Natural killer cell (primary cell): ENCODE measurements around the gene STX4. TPM values are rescaled to one million over a fixed set of nuclear protein-coding genes. Genes with fewer than 3 reads are reported as not detected.

Source experiments
- ATAC-seq, 3 donors: fragments of 150-1000 bp in 2 of 3; fragments of 200-7000 bp in 1 of 3; cut with Tn5 transposase; 1 replicate in 1 of 3; 2 replicates in 2 of 3; pipeline ENCODE4 v1.10.0; 2021; ENCODE audit warnings: mild to moderate bottlenecking in 2 of 3, moderate library complexity in 2 of 3
- DNase-seq, 2 donors: peaks; one replicate each; pipeline versions ENCODE4 v3.0.0 to v3.0.0-alpha.2; 2013 to 2021; ENCODE audit warnings: mixed read lengths in 1 of 2
- H3K27ac ChIP-seq: one replicate; pipeline ENCODE4 v1.5.1; 2013; ENCODE audit warnings: mild to moderate bottlenecking, low read length
- H3K27me3 ChIP-seq: one replicate; pipeline ENCODE4 v1.6.1; 2013; ENCODE audit warnings: low read length; ENCODE audit not compliant: control insufficient read depth, insufficient read depth
- H3K36me3 ChIP-seq: one replicate; pipeline ENCODE4 v1.6.1; 2013; ENCODE audit warnings: low read length; ENCODE audit not compliant: control insufficient read depth, insufficient read depth
- H3K4me1 ChIP-seq: one replicate; pipeline ENCODE4 v1.6.1; 2013; ENCODE audit warnings: low read length; ENCODE audit not compliant: control insufficient read depth, insufficient read depth
- H3K4me3 ChIP-seq: one replicate; pipeline ENCODE4 v1.5.1; 2013; ENCODE audit warnings: low read length
- H3K9me3 ChIP-seq: one replicate; pipeline ENCODE4 v1.6.1; 2013; ENCODE audit warnings: low read length; ENCODE audit not compliant: control insufficient read depth, insufficient read depth
- H3K27ac Mint-ChIP-seq, 2 donors: one replicate each; pipeline ENCODE4 v1.8.0; 2022; ENCODE audit warnings: mild to moderate bottlenecking in 2 of 2, mixed read lengths in 2 of 2, moderate library complexity in 1 of 2
- H3K27me3 Mint-ChIP-seq, 2 donors: one replicate each; pipeline ENCODE4 v1.8.0; 2022; ENCODE audit warnings: low read depth in 2 of 2, mixed read lengths in 2 of 2
- H3K36me3 Mint-ChIP-seq: one replicate; pipeline ENCODE4 v1.8.0; 2022; ENCODE audit warnings: mixed read lengths
- H3K4me1 Mint-ChIP-seq, 2 donors: one replicate each; pipeline ENCODE4 v1.8.0; 2022; ENCODE audit warnings: mixed read lengths in 2 of 2
- H3K4me3 Mint-ChIP-seq: one replicate; pipeline ENCODE4 v1.8.0; 2022; ENCODE audit warnings: mild to moderate bottlenecking, moderate library complexity, mixed read lengths
- H3K9me3 Mint-ChIP-seq, 2 donors: one replicate each; pipeline ENCODE4 v1.8.0; 2022; ENCODE audit warnings: mixed read lengths in 2 of 2
- WGBS: methylation state at CpG from one replicate; pipeline ENCODE4 v1.1.7; 2013; ENCODE audit warnings: missing lambda C conversion rate; ENCODE audit not compliant: insufficient coverage; 5-methylcytosine and 5-hydroxymethylcytosine counted together
- intact Hi-C: fragments of 100-400 bp; cut with micrococcal nuclease; formaldehyde crosslinking; loops from one replicate; pipeline ENCODE4 v1.14.2; 2022
- total RNA-seq, 4 donors: library from RNA; stranded (reverse); fragments of 120-200 nt in 1 of 4; gene quantifications; one replicate each; pipeline versions ENCODE4 v1.2.3 to v1.2.4, GENCODE V29; 2013 to 2022
- TF ChIP-seq, protein P1 (sequence below): fragments of 200-600 bp; IDR thresholded peaks from one replicate; pipeline ENCODE4 v1.8.0; 2022; ENCODE audit warnings: antibody characterized with exemption

STX4 gene
- total RNA-seq, 3 donors from 2014 or later (not counting 1 experiment from before 2014, with no cell fraction given): 128 to 145 (median 133) TPM

GRCh38 chr16:31071861-31072260 lies 38.5 kb downstream of the STX4 start:
- no peak for DNase-seq
- H3K4me1 Mint-ChIP-seq: peaks cover 45 to 47% of the 10 kb centered on the region in 2 donors
- intact Hi-C loops: no loop called here
- peak overlapping the region; percentile 97 for H3K4me3 Mint-ChIP-seq
- Histone ChIP-seq H3K4me3 (no peak overlapping the region), H3K27ac (peak overlapping the region; percentile 36), H3K27me3 (no peaks in the 10 kb centered on the region), H3K9me3 (no peaks in the 10 kb centered on the region), H3K36me3 (peaks cover 8% of the 10 kb centered on the region), H3K4me1 (peaks cover 23% of the 10 kb centered on the region)
- H3K27me3 Mint-ChIP-seq: no peaks in the 10 kb centered on the region
- no peaks in the 10 kb centered on the region for H3K36me3 Mint-ChIP-seq
- TF ChIP-seq, protein P1, sequence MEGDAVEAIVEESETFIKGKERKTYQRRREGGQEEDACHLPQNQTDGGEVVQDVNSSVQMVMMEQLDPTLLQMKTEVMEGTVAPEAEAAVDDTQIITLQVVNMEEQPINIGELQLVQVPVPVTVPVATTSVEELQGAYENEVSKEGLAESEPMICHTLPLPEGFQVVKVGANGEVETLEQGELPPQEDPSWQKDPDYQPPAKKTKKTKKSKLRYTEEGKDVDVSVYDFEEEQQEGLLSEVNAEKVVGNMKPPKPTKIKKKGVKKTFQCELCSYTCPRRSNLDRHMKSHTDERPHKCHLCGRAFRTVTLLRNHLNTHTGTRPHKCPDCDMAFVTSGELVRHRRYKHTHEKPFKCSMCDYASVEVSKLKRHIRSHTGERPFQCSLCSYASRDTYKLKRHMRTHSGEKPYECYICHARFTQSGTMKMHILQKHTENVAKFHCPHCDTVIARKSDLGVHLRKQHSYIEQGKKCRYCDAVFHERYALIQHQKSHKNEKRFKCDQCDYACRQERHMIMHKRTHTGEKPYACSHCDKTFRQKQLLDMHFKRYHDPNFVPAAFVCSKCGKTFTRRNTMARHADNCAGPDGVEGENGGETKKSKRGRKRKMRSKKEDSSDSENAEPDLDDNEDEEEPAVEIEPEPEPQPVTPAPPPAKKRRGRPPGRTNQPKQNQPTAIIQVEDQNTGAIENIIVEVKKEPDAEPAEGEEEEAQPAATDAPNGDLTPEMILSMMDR: no peak
- H3K27ac Mint-ChIP-seq: peak overlapping the region; percentile 95 to 97
- ATAC-seq: no peak
- 80% methylated on average over 4 of the region's 4 CpGs for WGBS
- H3K9me3 Mint-ChIP-seq: no peaks in the 10 kb centered on the region

DNA sequence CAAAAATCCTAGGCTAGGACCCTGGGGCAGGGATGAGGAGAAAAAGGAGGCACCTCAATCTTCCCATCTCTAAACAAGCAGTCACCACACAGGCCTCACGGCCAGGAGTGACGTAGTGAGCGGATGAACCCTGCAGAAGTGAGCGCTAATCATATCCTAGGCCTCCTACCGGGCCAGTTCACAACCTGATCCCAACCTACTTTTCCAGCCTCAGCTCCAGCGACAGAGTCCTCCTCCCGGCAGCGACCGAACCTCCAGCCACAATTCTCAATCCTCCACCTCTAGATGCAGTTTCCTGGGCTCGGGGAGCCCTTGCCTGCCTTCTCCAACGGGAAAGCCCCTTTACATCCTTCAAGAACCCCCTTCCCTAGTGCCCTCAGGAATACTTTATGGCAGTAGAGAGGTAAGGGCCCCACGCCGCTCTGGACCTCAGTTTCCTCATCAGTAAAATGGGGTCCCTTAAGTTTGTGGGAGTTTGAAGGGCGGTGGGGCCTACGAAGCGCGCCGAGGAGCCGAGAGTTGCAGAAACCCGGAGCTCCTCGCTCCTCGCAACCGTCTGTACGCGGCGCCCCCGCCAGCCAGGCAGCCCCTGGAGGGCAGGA lies 39.3 kb downstream of the STX4 start:
- H3K4me1 ChIP-seq: peaks cover 23% of the 10 kb centered on the region
- 8% methylated on average over 26 of the region's 27 CpGs for WGBS
- intact Hi-C loops: loop anchor here (1.0 kb wide), 1 partner anchor 39 kb away; the partner anchor contains the start of gene STX4
- H3K9me3 Mint-ChIP-seq: no peaks in the 10 kb centered on the region
- H3K4me3 ChIP-seq: peak overlapping the region; percentile 92
- peaks cover 42 to 46% of the 10 kb centered on the region in 2 donors for H3K4me1 Mint-ChIP-seq
- peak overlapping the region; percentile 97 for H3K4me3 Mint-ChIP-seq
- no peaks in the 10 kb centered on the region for H3K27me3 ChIP-seq
- TF ChIP-seq, protein P1: no peak
- peak in 1 of 2 donors; percentile 55 for DNase-seq
- H3K36me3 ChIP-seq: peaks cover 16% of the 10 kb centered on the region
- H3K9me3 ChIP-seq: no peaks in the 10 kb centered on the region
- H3K27ac Mint-ChIP-seq: peak overlapping the region; percentile 95 to 97
- no peaks in the 10 kb centered on the region for H3K27me3 Mint-ChIP-seq
- peak overlapping the region; percentile 36 for H3K27ac ChIP-seq
- peaks cover under 1% of the 10 kb centered on the region for H3K36me3 Mint-ChIP-seq
- no peak for ATAC-seq

- H3K27me3 ChIP-seq: no peaks in the 10 kb centered on the region
- peak overlapping the region; percentile 97 for H3K4me3 Mint-ChIP-seq
- H3K27ac ChIP-seq: peak overlapping the region; percentile 89
- WGBS: under 1% methylated on average over 83 of the region's 83 CpGs
- DNase-seq: peak; percentile 88 to 89
- TF ChIP-seq, protein P1: no peak
- peak overlapping the region; percentile 95 to 97 for H3K27ac Mint-ChIP-seq
- peaks cover 23% of the 10 kb centered on the region for H3K4me1 ChIP-seq
- peaks cover 45 to 49% of the 10 kb centered on the region in 2 donors for H3K4me1 Mint-ChIP-seq
- H3K9me3 ChIP-seq: no peaks in the 10 kb centered on the region
- intact Hi-C loops: loop anchor here (1.0 kb wide), 1 partner anchor 40 kb away; the partner anchor contains the start of gene STX4
- no peaks in the 10 kb centered on the region for H3K9me3 Mint-ChIP-seq
- peak; percentile 49 to 76 (median 58) for ATAC-seq
- no peaks in the 10 kb centered on the region for H3K27me3 Mint-ChIP-seq
- H3K36me3 ChIP-seq: peaks cover 23% of the 10 kb centered on the region
- H3K4me3 ChIP-seq: peak overlapping the region; percentile 92
- H3K36me3 Mint-ChIP-seq: peaks cover 7% of the 10 kb centered on the region
These were observed 40.0 kb downstream of the STX4 start for GRCh38 chr16:31073142-31073969.
